Chondrocyte (in vitro differentiated cells): ENCODE results near the gene FAM24B. TPM values are rescaled to one million over a fixed set of nuclear protein-coding genes. Genes with fewer than 3 reads are reported as not detected.

Source experiments
- DNase-seq: peaks from one replicate; pipeline ENCODE4 v3.0.0; 2021; ENCODE audit warnings: mixed read lengths, low spot score
- H3K27ac Mint-ChIP-seq: one replicate; pipeline ENCODE4 v1.8.0; 2021; ENCODE audit warnings: mild to moderate bottlenecking, moderate library complexity, mixed read lengths; ENCODE audit not compliant: unreplicated experiment
- H3K27me3 Mint-ChIP-seq: 2 replicates; pipeline ENCODE4 v1.8.0; 2021; ENCODE audit warnings: low read depth, mixed read lengths
- H3K36me3 Mint-ChIP-seq: 2 replicates; pipeline ENCODE4 v1.8.0; 2021; ENCODE audit warnings: low read depth, mixed read lengths
- H3K4me1 Mint-ChIP-seq: 2 replicates; pipeline ENCODE4 v1.8.0; 2021; ENCODE audit warnings: low read depth, mild to moderate bottlenecking, mixed read lengths
- H3K4me3 Mint-ChIP-seq: one replicate; pipeline ENCODE4 v1.8.0; 2021; ENCODE audit warnings: mild to moderate bottlenecking, moderate library complexity, mixed read lengths; ENCODE audit not compliant: unreplicated experiment
- H3K9me3 Mint-ChIP-seq: 2 replicates; pipeline ENCODE4 v1.8.0; 2021; ENCODE audit warnings: low read depth, mixed read lengths
- total RNA-seq: library from RNA; stranded (reverse); gene quantifications from 3 replicates; pipeline ENCODE4 v1.2.1, GENCODE V29; 2021
- TF ChIP-seq, protein P1 (sequence below): fragments of 200-600 bp; sonication (generic); IDR thresholded peaks from 2 replicates; pipeline ENCODE4 v1.5.0; 2021; ENCODE audit warnings: antibody characterized with exemption, mild to moderate bottlenecking, moderate library complexity

The FAM24B gene
- total RNA-seq, 1 donor from 2014 or later, result not detected

- Mint-ChIP-seq H3K27me3 (peaks cover 42% of the 10 kb centered on the region), H3K4me3 (no peak overlapping the region), H3K36me3 (no peaks in the 10 kb centered on the region), H3K9me3 (peaks cover 3% of the 10 kb centered on the region), H3K27ac (no peak overlapping the region), H3K4me1 (no peaks in the 10 kb centered on the region)
- TF ChIP-seq, protein P1, sequence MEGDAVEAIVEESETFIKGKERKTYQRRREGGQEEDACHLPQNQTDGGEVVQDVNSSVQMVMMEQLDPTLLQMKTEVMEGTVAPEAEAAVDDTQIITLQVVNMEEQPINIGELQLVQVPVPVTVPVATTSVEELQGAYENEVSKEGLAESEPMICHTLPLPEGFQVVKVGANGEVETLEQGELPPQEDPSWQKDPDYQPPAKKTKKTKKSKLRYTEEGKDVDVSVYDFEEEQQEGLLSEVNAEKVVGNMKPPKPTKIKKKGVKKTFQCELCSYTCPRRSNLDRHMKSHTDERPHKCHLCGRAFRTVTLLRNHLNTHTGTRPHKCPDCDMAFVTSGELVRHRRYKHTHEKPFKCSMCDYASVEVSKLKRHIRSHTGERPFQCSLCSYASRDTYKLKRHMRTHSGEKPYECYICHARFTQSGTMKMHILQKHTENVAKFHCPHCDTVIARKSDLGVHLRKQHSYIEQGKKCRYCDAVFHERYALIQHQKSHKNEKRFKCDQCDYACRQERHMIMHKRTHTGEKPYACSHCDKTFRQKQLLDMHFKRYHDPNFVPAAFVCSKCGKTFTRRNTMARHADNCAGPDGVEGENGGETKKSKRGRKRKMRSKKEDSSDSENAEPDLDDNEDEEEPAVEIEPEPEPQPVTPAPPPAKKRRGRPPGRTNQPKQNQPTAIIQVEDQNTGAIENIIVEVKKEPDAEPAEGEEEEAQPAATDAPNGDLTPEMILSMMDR, result no peak
- DNase-seq, result no peak
These were observed 52.1 kb downstream of the FAM24B start for GRCh38 chr10:122827302-122827701.

GRCh38 chr10:122822973-122823690 is 56.2 kb downstream of the FAM24B start:
- H3K4me3 Mint-ChIP-seq, result no peak overlapping the region
- no peaks in the 10 kb centered on the region for H3K36me3 Mint-ChIP-seq
- peaks cover 3% of the 10 kb centered on the region for H3K9me3 Mint-ChIP-seq
- DNase-seq, result no peak
- TF ChIP-seq, protein P1, result no peak
- H3K4me1 Mint-ChIP-seq, result no peaks in the 10 kb centered on the region
- peaks cover 33% of the 10 kb centered on the region for H3K27me3 Mint-ChIP-seq
- H3K27ac Mint-ChIP-seq, result no peak overlapping the region

DNA sequence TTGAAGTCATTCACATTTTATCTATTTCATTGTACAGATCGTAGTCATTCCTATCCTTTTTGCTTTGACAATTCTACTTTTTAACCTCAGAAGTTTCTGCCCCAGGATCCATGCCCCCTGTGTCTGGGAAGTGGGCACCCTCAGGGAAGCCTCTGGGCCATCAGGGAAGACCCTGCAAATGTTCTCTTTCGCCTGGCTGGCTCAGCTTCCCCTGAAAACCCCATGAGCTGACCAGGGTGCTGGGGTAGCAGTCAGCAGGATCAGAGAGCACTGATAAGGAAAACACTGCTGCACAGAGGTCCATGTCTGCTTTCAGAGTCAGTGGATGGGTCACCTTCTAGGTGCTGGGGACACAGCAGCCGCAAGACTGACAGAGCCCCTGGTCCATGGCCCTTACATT is 57.6 kb downstream of the FAM24B start:
- no peaks in the 10 kb centered on the region for H3K36me3 Mint-ChIP-seq
- H3K27me3 Mint-ChIP-seq, result peaks cover 29% of the 10 kb centered on the region
- H3K4me1 Mint-ChIP-seq, result no peaks in the 10 kb centered on the region
- H3K27ac Mint-ChIP-seq, result no peak overlapping the region
- H3K4me3 Mint-ChIP-seq, result no peak overlapping the region
- TF ChIP-seq, protein P1, result no peak
- no peak for DNase-seq
- H3K9me3 Mint-ChIP-seq, result peaks cover 3% of the 10 kb centered on the region

DNA sequence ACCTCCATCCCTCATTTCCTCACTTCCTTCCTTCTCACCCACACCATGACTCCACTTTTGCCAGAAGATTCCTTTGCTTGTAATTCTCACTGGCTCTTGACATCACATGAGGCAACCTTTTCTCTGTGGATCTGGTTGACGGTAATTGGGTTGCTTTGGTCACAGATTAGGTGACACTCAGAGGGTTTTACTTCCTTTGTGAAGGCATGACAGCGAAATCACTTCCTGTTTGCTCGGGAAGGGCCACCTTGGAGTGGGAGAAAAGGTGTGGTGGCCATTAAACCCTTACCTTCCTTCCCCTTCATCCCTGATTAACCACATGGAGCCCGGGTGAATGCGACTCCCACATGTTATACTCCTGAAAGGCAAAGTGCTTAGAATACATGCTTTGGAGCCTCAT is 63.9 kb downstream of the FAM24B start:
- H3K4me3 Mint-ChIP-seq, result no peak overlapping the region

DNA sequence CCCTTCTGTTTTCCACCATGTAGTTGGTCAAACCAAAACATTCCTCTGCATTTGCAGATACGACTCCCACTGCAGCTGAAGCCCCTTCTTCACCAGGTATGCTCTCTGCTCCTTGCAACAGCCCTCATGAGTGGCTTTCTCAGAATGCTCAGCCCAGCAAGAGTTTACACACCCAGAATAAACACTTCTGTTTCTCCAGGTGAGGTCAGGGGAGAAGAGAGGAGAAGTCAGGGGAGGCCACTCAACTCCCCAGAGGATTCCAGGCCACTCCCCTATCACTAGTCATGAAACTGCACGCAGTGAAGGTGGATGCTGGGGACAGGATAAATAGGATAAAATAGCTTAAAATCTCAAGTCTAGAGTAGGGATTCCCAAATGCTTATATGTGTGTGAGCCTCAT is 64.9 kb downstream of the FAM24B start:
- H3K9me3 Mint-ChIP-seq, result peaks cover 2% of the 10 kb centered on the region
- H3K4me1 Mint-ChIP-seq, result no peaks in the 10 kb centered on the region
- no peak overlapping the region for H3K27ac Mint-ChIP-seq
- TF ChIP-seq, protein P1, result no peak
- H3K4me3 Mint-ChIP-seq, result no peak overlapping the region
- no peaks in the 10 kb centered on the region for H3K36me3 Mint-ChIP-seq
- H3K27me3 Mint-ChIP-seq, result peaks cover 3% of the 10 kb centered on the region
- DNase-seq, result no peak

More for the DNA sequence above, 63.9 kb downstream of the FAM24B start:
- TF ChIP-seq, protein P1, result no peak
- Mint-ChIP-seq H3K9me3 (no peaks in the 10 kb centered on the region), H3K27me3 (peaks cover 3% of the 10 kb centered on the region), H3K36me3 (no peaks in the 10 kb centered on the region), H3K4me1 (no peaks in the 10 kb centered on the region), H3K27ac (no peak overlapping the region)
- DNase-seq, result no peak
